ENCODE measurements around the gene CHADL.
"Not testable (repeated sequence)": the region's sequence is repeated elsewhere in the genome, so short reads cannot be mapped to it uniquely, and the experiment has no call there.

Gene CHADL

DNA sequence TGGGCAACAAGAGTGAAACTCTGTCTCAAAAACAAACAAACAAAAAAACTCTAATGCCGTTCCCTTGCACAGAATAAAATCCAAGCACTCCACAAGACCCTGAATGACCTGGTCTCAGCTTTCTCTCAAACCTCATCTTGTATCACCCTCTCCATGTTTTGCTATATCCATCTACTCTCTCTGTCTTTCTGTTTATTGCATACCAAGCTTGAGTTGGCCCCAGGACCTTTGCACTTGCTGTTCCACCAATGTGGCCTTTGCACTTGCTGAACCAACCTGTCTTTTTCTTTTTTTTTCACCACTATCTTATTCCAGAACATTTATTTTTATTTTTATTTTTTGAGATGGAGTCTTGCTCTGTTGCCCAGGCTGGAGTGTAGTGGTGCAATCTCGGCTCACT is 37.6 kb downstream of the CHADL start:
- Histone ChIP-seq H3K27me3 (ENCODE audit: control insufficient read depth, insufficient read depth, low read length) (peaks cover 18% of the 10 kb centered on the region), H3K36me3 (ENCODE audit: control insufficient read depth, insufficient read depth, low read length) (no peaks in the 10 kb centered on the region), H3K9ac (ENCODE audit: low read depth, low read length) (no peak overlapping the region), H3K4me3 (ENCODE audit: low read depth, low read length) (no peak overlapping the region), H3K4me1 (ENCODE audit: control insufficient read depth, insufficient read depth, low read length) (no peaks in the 10 kb centered on the region), H3K9me3 (ENCODE audit: control insufficient read depth, insufficient read depth, low read length) (no peaks in the 10 kb centered on the region), H3K27ac (ENCODE audit: low read depth, low read length) (no peak overlapping the region)

DNA sequence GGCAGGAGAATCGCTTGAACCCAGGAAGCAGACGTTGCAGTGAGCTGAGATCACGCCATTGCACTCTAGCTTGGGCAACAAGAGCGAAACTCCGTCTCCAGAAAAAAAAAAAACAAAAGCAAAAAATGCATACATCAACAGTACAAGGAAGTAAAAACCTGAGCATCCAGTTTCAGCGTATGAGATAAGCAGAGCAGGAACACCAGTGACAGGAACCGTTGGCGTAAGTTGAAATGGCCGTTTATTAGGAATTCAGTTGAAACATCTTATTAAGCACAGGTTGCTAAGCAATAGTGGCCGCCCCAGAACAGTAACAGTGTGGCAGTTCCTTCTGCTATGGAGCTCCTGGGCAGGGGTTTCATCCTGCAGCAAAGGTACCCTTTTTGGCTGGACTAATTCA is 39.6 kb downstream of the CHADL start:
- Histone ChIP-seq H3K4me3 (ENCODE audit: low read depth, low read length) (no peak overlapping the region), H3K27me3 (ENCODE audit: control insufficient read depth, insufficient read depth, low read length) (peaks cover 29% of the 10 kb centered on the region), H3K4me1 (ENCODE audit: control insufficient read depth, insufficient read depth, low read length) (no peaks in the 10 kb centered on the region), H3K9me3 (ENCODE audit: control insufficient read depth, insufficient read depth, low read length) (no peaks in the 10 kb centered on the region), H3K27ac (ENCODE audit: low read depth, low read length) (no peak overlapping the region), H3K9ac (ENCODE audit: low read depth, low read length) (no peak overlapping the region), H3K36me3 (ENCODE audit: control insufficient read depth, insufficient read depth, low read length) (no peaks in the 10 kb centered on the region)

DNA sequence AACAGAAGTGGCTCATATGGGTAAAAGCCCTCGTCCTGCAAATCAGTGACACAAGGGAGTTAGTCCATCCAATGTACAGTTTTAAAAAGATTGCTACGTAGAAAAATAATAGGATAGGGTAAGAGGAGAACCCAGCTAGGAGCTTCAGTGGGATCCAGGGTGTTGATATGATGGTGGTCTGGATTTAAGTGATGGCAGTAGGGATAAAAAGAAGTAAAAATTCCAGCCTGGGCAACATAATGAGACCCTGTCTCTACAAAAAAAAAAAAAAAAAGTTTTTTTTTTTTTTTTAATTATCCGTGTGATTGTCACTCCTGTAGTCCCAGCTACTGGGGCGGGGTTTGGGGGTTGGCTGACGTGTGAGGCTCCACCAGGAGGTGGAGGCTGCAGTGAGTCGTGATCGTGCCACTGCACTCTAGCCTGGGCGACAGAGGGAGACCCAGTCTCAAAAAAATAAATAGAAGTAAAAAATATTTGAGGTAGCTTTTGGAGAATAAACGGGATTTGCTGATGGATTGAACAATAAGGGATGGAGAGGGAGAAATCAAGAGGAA is 42.6 kb downstream of the CHADL start:
- peak overlapping the region; percentile 85 for H3K4me3 ChIP-seq (ENCODE audit: low read depth, low read length)
- H3K36me3 ChIP-seq (ENCODE audit: control insufficient read depth, insufficient read depth, low read length), result no peaks in the 10 kb centered on the region
- H3K27ac ChIP-seq (ENCODE audit: low read depth, low read length), result no peak overlapping the region
- H3K4me1 ChIP-seq (ENCODE audit: control insufficient read depth, insufficient read depth, low read length), result no peaks in the 10 kb centered on the region
- H3K27me3 ChIP-seq (ENCODE audit: control insufficient read depth, insufficient read depth, low read length), result peaks cover 29% of the 10 kb centered on the region
- no peak overlapping the region for H3K9ac ChIP-seq (ENCODE audit: low read depth, low read length)
- no peaks in the 10 kb centered on the region for H3K9me3 ChIP-seq (ENCODE audit: control insufficient read depth, insufficient read depth, low read length)

DNA sequence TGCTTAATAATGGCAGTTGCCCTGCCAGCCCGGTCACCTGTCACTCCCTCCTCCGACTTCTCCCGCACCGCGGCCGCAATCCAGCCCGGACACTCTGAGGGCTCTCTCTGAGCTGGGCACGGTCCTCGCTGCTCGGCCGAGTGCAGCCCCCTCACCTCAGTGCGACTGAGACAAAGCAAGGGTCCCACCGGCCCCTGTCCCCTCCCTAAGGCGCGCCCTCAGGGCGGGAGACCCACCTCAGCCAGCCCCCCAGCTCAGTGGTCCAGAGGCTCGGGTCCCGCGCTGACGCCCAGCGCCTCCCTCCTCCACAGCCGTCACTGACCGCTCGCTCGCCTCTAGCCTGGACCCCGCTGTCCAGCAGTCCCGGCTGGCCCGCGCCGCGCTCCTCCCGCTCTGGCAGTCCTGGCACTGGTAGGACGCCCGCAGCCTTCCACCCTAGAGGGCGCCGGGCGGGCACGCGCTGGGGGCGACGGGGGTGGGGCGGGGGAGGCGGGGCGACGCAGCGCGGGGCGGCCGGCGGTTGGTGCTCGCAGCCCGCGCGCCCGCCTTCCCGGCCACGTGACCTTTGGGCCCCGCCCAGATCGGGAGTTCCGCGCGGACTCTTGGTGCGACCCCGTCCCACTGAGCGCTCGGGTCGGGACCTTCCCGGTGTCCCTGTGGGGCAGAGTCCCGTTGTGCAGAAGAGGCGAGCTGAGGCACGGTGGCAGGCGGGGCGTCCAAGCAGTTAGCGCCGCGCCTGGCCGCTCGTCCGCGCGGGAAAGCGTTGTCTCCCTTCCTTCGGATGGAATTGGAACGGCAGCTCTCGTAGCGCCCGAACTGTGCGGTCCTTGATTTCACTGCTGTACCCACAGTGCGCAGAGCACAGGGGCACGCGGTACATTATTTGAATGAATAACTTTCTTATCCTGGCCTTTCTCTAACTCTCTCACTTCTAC is 43.4 kb downstream of the CHADL start:
- H3K4me3 ChIP-seq (ENCODE audit: low read depth, low read length), result peak overlapping the region; percentile 85
- no peaks in the 10 kb centered on the region for H3K4me1 ChIP-seq (ENCODE audit: control insufficient read depth, insufficient read depth, low read length)
- no peaks in the 10 kb centered on the region for H3K9me3 ChIP-seq (ENCODE audit: control insufficient read depth, insufficient read depth, low read length)
- no peaks in the 10 kb centered on the region for H3K36me3 ChIP-seq (ENCODE audit: control insufficient read depth, insufficient read depth, low read length)
- no peak overlapping the region for H3K9ac ChIP-seq (ENCODE audit: low read depth, low read length)
- H3K27ac ChIP-seq (ENCODE audit: low read depth, low read length), result no peak overlapping the region
- H3K27me3 ChIP-seq (ENCODE audit: control insufficient read depth, insufficient read depth, low read length), result peaks cover 29% of the 10 kb centered on the region

DNA sequence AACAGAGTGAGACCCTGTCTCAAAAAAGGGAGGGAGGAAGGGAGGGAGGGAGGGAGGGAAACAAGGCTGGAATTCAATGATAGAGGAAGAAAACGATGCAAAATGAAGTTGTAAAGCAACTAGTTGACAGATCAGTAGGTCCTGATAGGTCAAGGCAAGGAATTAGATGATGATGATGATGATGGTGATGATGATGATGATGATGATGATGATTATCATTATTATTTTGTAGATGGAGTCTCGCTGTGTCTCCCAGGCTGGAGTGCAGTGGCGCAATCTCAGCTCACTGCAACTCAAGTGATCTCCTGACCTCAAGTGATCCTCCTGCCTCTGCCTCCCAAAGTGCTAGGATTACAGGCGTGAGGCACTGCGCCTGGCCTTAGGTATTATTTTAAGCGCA is 46.9 kb downstream of the CHADL start:
- no peaks in the 10 kb centered on the region for H3K36me3 ChIP-seq (ENCODE audit: control insufficient read depth, insufficient read depth, low read length)
- H3K27me3 ChIP-seq (ENCODE audit: control insufficient read depth, insufficient read depth, low read length), result peaks cover 19% of the 10 kb centered on the region
- H3K4me3 ChIP-seq (ENCODE audit: low read depth, low read length), result no peak overlapping the region
- no peak overlapping the region for H3K9ac ChIP-seq (ENCODE audit: low read depth, low read length)
- no peaks in the 10 kb centered on the region for H3K9me3 ChIP-seq (ENCODE audit: control insufficient read depth, insufficient read depth, low read length)
- H3K4me1 ChIP-seq (ENCODE audit: control insufficient read depth, insufficient read depth, low read length), result no peaks in the 10 kb centered on the region
- H3K27ac ChIP-seq (ENCODE audit: low read depth, low read length), result no peak overlapping the region

DNA sequence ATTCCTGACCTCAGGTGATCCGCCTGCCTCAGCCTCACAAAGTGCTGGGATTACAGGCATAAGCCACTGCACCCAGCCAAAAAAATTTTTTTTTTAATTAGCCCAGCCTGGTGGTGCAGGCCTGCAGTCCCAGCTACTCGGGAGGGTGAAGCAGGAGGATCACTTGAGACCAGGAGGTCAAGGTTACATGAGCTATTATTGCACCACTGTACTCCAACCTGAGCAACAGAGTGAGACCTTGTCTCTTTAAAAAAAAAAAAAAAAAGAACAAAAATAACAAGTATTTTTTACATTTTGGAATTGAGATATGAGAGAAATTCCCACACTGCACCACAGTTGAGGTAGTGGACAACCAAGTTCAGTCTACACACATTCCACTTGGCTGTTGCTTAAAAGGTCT is 49.3 kb downstream of the CHADL start:
- no peaks in the 10 kb centered on the region for H3K9me3 ChIP-seq (ENCODE audit: control insufficient read depth, insufficient read depth, low read length)
- H3K4me3 ChIP-seq (ENCODE audit: low read depth, low read length), result no peak overlapping the region
- no peak overlapping the region for H3K27ac ChIP-seq (ENCODE audit: low read depth, low read length)
- H3K4me1 ChIP-seq (ENCODE audit: control insufficient read depth, insufficient read depth, low read length), result no peaks in the 10 kb centered on the region
- H3K36me3 ChIP-seq (ENCODE audit: control insufficient read depth, insufficient read depth, low read length), result no peaks in the 10 kb centered on the region
- H3K27me3 ChIP-seq (ENCODE audit: control insufficient read depth, insufficient read depth, low read length), result peaks cover 2% of the 10 kb centered on the region
- no peak overlapping the region for H3K9ac ChIP-seq (ENCODE audit: low read depth, low read length)

DNA sequence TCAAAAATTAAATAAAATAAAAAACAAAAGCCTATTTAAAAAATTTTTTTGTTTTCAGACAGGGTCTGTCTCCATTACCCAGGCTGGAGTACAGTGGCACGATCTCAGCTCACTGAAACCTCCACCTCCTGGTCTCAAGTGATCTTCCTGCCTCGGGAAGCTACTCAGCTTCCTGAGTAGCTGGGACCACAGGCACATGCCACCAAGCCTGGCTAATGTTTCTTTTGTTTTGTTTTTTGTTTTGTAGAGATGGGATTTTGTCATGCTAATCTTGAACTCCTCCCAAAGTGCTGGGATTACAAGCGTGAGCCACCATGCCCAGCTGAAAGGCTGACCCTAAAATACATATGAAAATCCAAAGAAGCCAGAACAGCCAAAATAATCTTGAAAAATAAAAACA is 56.1 kb downstream of the CHADL start:
- H3K4me3 ChIP-seq (ENCODE audit: low read depth, low read length), result no peak overlapping the region
- H3K4me1 ChIP-seq (ENCODE audit: control insufficient read depth, insufficient read depth, low read length), result peaks cover 15% of the 10 kb centered on the region; the same call in 1 of the 2 replicates
- H3K9me3 ChIP-seq (ENCODE audit: control insufficient read depth, insufficient read depth, low read length), result no peaks in the 10 kb centered on the region
- H3K9ac ChIP-seq (ENCODE audit: low read depth, low read length), result 0 out of 2 replicates have a peak overlapping the region, but pooled peaks have one; percentile 1
- peak overlapping the region; percentile 80 for H3K27ac ChIP-seq (ENCODE audit: low read depth, low read length)
- peaks cover 5% of the 10 kb centered on the region; the same call in 1 of the 2 replicates for H3K36me3 ChIP-seq (ENCODE audit: control insufficient read depth, insufficient read depth, low read length)
- H3K27me3 ChIP-seq (ENCODE audit: control insufficient read depth, insufficient read depth, low read length), result no peaks in the 10 kb centered on the region

DNA sequence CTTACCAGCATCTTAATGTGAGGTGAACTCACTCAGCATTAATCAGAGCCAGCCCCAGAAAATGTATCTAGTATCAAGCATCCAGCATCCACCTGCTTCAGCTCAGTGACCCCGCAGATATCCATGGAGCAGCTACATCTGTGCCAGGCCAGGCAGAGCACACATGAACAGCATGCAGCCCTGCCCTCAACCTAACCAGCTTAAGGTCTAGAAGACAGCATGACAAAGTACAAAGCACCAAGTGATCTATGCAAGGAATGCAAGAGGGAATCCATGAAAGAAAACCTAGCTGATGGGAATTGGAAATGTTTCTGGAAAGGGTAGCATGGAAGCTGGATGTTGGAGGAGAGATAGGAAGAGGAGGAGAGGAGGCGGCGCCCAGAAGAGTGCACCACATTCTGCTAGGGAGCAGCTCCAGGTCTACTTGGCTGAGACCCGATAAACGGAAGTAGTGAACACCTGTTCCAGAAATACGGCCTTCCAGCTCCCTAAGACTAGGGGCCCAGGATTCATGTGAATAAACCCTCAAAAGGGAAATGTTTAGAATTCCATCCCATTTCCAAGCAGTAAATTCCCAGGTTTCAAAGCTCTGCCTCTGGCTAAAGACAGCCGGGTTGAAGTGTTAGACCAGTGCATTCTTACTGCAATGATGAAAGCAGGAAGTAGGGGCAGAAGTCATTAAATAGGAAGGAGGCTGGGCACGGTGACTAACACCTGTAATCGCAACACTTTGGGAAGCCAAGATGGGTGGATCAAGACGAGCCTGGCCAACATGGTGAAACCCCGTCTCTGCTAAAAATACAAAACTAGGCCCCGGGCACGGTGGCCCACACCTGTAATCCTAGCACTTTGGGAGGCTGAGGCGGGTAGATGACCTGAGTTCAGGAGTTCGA is 59.1 kb downstream of the CHADL start:
- Histone ChIP-seq H3K9ac (ENCODE audit: low read depth, low read length) (no peak overlapping the region), H3K9me3 (ENCODE audit: control insufficient read depth, insufficient read depth, low read length) (no peaks in the 10 kb centered on the region), H3K27ac (ENCODE audit: low read depth, low read length) (peak overlapping the region; percentile 16), H3K4me1 (ENCODE audit: control insufficient read depth, insufficient read depth, low read length) (peaks cover 15% of the 10 kb centered on the region; the same call in 1 of the 2 replicates), H3K36me3 (ENCODE audit: control insufficient read depth, insufficient read depth, low read length) (peaks cover 34% of the 10 kb centered on the region), H3K4me3 (ENCODE audit: low read depth, low read length) (no peak overlapping the region), H3K27me3 (ENCODE audit: control insufficient read depth, insufficient read depth, low read length) (no peaks in the 10 kb centered on the region)

DNA sequence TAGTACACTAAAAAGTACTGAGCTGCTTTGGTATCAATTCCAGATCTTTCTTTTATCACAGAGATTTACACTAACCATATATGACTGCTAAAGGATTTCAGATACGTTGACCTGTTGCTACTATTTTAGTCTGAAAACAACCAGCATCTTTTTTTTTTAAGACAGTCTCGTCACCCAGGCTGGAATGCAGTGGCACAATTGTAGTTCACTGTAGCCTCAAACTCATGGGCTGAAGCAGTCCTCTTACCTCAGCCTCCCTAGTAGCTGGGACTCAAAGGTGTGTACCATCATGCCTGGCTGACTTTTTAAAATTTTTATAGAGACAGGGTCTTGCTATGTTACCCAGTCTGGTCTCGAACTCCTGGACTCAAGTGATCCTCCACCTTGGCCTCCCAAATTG is 59.8 kb downstream of the CHADL start:
- H3K27ac ChIP-seq (ENCODE audit: low read depth, low read length), result no peak overlapping the region
- no peak overlapping the region for H3K4me3 ChIP-seq (ENCODE audit: low read depth, low read length)
- no peaks in the 10 kb centered on the region for H3K27me3 ChIP-seq (ENCODE audit: control insufficient read depth, insufficient read depth, low read length)
- peaks cover 41% of the 10 kb centered on the region for H3K36me3 ChIP-seq (ENCODE audit: control insufficient read depth, insufficient read depth, low read length)
- no peak overlapping the region for H3K9ac ChIP-seq (ENCODE audit: low read depth, low read length)
- peaks cover 15% of the 10 kb centered on the region; the same call in 1 of the 2 replicates for H3K4me1 ChIP-seq (ENCODE audit: control insufficient read depth, insufficient read depth, low read length)
- H3K9me3 ChIP-seq (ENCODE audit: control insufficient read depth, insufficient read depth, low read length), result no peaks in the 10 kb centered on the region

DNA sequence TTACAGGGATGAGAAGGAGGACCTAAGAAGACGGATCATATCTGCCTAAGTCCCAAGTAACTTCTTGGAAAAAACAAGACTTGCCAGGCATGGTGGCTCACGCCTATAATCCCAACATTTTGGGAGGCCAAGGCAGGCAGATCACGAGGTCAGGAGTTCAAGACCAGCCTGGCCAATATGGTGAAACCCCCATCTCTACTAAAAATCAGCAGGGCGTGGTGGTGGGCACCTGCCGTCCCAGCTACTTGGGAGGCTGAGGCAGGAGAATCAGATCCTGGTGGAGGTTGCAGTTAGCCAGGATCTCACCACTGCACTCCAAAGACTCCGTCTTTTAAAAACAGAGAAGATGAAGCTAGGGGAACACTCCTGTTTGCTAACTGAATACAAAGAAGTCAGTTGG is 60.4 kb downstream of the CHADL start:
- Histone ChIP-seq H3K36me3 (ENCODE audit: control insufficient read depth, insufficient read depth, low read length) (peaks cover 47% of the 10 kb centered on the region), H3K4me1 (ENCODE audit: control insufficient read depth, insufficient read depth, low read length) (peaks cover 15% of the 10 kb centered on the region; the same call in 1 of the 2 replicates)
- not testable (repeated sequence) for H3K4me3 ChIP-seq (ENCODE audit: low read depth, low read length); H3K9ac ChIP-seq (ENCODE audit: low read depth, low read length); H3K9me3 ChIP-seq (ENCODE audit: control insufficient read depth, insufficient read depth, low read length); H3K27me3 ChIP-seq (ENCODE audit: control insufficient read depth, insufficient read depth, low read length); H3K27ac ChIP-seq (ENCODE audit: low read depth, low read length)
